GM18909 (cell line): Measurements from ENCODE around the gene NPTN.
A peak's percentile ranks its signal among the peaks of the same experiment; 100 is the strongest.
"Not testable (repeated sequence)": the region's sequence is repeated elsewhere in the genome, so short reads cannot be mapped to it uniquely, and the experiment has no call there.

ENCODE experiments used
- ATAC-seq: cut with Tn5 transposase; IDR thresholded peaks from one replicate; pipeline ENCODE4 v1.9.1; 2021; ENCODE audit warnings: mild to moderate bottlenecking; ENCODE audit not compliant: unreplicated experiment, poor library complexity

NPTN gene

DNA sequence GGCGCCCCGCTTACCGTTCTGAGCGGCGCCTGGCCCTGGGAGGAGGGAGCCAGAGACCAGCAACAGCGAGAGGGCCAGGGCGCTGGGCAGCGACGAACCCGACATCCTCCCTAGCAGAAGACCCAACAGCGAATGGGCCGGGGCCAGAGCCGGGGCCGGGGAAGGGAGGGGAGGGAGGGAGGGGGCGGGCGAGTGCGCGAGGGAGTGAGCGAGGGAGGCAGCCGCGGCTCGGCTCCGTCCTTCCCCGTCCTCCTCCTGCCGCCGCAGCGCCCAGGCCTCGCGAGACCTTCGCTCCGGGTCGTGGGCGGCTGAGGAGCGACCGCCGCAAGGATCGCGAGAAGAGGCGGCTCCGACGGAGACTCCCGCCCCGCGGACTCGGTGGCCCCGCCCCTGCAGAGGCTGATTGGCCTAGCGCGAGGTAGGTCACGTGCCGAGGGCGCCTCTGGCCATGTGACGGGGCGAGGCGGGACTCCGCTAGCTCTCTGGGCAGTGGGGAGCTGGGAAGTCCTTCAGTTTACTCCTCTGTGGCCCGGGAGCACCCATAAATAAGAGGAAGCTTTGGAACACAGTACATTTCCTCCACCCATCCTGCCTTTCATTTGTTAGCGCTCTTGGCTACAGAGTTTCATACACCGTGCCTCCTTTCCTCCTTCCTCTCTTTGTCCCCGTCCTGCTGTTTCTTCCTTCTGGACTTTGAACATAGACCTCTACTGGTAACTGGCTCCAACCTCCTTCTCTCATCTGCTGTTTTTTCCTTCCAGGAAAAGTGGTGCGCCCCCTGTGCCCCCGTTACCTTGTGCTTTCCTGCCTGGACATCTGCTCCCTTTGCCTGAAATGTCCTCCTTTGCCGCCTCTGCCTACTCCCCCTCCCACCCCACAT, at the start of gene NPTN:
NPTN (minus strand) TSS at position 279 of the 880 bp plus-strand sequence; CDS start at position 105, 174 bp downstream.
- peak; percentile 88 for ATAC-seq

DNA sequence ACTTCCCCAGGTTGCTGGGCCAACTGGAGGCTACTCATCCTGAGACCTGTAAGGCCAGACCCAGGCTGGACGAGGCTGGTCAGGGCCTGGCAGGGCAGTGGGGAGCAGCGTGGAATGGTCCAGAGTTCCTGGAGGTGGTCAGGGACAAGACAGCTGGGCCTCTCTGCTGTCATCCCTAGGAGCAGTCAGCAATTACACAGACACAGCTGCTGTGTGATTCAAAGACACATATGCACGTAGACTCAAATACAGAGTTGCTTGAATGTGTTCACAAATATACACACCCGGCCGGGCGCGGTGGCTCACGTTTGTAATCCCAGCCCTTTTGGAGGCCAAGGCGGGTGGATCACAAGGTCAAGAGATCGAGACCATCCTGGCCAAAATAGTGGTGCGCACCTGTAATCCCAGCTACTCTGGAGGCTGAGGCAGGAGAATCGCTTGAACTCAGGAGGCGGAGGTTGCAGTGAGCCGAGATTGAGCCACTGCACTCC, 49.5 kb upstream of the NPTN start:
- no peak for ATAC-seq

DNA sequence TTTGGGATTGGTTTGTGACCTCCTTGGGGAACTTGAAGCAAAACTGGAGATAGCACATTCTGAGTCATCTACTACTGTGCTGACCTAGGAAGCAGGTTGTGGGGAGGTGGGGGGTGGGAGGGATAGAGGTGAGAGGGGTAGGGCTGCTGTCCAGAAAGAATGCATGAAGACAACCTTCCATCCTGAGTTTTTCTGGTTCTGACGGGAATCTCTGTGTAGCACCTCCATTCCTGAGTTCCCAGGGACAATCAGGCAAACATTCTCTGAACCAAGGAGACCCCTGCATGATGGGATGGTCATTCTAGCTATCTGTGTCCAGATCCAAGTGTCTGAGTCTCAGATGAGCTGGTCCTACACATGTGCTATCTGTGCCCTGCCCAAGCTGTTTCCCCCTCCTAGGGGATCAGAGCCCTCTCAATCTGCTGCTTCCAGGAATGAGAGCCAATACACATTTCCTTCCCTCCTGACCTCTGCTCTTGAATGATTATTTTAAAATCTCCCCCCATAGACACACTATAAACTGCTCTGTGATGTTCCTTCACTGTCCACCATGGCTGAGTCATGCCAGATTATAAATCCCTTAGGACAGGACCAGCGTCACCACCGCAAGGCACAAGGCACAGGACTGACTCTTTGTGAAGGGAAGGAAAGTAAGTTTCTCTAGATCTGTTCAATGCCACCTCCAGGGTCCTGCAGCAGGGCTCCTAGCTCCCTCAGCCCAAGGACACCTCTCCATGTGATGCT, 48.8 kb upstream of the NPTN start:
- no peak for ATAC-seq

DNA sequence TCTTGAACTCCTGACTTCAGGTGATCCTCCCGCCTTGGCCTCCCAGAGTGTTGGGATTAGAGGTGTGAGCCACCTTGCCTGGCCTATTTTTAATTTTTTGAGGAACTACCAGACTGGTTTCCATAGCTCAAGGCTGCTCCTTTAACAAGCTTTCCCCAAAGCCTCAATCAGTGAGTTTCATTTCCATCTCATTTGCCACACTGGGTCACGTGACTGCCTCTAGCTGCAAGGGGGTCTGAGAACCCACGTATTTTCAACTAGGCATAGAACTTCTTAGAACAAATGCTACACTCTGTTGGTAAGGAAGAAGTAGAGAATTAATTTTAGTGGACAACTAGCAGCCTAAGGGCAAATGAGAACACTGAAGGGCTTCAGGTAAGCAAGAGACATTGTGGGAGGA, 47.9 kb upstream of the NPTN start:
- ATAC-seq: no peak

DNA sequence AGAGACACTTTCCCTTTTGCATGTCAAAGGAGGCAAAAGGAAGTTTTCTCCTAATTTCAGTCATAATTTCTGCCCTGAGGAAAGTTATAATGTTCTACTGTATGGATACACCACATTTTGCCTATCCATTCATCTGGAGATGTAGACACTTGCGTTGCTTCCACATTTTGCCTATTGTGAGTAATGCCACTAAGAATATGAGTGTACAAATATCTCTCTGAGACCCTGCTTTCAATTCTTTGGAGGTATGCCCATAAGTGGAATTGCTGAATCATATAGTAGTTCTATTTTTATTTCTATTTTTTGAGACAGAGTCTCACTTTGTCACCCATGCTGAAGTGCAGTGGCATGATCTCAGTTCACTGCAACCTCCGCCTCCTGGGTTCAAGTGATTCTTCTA, 47.4 kb upstream of the NPTN start:
- ATAC-seq: no peak

DNA sequence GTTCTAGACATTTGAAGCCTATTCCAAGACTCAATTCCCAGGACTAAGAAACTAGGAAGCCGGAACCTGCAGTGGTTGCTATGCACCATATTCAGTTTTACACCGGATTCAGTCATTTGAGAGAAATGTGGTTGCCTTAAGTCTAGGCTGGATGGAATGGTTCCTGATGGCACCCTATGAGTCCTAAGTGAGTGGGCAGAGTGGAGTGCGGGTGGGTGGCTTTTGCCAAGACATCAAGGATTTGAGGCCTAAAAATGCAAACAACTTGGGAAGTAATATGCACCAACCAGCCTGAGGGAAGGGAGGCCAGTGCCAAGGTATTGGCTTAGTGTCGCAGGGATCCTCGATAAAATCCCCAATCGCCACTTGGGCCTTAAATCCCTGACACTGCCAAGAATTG, 46.8 kb upstream of the NPTN start:
- ATAC-seq: no peak

DNA sequence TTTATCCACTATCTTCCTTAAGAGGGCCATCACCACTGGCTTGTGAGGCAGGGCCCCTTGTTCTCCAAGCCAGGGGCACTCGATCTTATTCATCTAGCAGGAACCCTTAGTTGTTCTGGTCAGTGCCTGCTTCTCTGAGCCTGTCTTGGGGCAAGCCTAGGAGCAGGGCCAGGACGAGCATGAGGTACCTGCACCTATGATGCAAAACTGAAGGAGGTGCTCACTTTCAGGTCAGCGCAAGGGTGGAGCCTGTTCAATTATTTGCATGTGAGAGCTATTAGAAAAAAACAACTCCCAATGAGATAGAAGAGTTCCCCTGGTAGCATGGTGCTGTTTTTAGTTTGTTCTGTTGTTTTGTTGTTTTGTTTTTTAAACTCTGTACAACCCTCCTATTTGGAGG, 46.0 kb upstream of the NPTN start:
- ATAC-seq: no peak

DNA sequence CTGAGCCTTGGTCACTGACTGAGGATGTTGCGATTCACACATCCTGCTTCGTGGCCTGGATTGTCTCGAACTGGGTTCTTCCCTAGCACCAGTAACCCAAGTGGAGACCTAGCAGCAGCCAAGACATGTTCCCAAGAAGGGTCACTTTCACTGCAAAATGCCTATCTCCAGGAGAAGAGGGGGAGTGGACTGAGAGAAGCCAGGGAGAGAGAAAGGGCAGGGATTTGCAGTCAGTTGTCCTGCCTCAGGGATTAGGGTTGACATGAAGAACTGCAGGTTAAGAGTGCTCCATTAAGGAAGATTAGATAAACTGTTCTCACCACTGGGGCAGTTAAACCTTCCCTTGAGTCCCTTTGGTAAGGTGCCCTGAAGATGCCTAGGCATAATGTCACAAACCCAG, 45.3 kb upstream of the NPTN start:
- ATAC-seq: no peak

DNA sequence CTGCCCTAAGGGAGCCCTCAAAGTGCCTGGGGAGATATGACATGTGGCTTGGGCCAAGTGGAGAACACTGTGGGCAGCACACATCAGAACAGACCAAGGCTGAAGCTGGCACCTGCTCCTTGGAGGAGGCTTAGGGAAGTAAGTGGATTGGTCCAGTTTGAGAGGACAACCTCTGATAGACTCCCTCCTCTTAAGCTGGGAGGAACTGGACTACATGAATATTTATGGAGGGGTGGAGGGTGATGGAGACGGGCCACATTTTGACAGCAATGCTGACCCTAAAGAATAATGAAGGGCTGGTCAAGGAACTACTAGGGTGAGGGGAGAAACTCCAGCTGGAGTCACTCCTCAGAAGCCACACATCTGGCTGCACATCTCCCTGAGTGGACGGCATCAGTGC, 44.5 kb upstream of the NPTN start:
- ATAC-seq: no peak

DNA sequence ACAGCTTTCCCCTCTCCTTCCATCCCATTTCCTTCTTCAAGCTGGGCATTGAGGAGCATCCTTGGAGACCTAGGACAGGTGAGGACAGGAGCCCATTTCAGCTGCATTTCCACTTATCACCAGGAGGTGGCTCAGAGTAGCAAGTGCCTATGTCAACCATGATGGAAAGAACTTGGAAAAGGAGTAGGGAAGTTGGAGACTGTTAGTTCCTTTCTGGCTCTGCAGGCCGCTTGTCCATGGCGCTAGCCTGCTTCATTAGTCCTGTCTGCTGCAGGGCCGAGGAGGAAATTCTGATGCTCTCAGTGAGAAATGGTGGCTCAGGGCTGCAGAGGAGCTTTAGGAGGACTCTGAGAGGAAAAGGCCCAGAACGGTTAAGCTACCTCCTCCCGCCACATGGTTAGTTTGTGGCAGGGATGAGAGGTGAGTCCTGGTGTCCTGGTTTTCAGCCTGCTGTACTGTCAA, 44.0 kb upstream of the NPTN start:
- ATAC-seq: no peak

DNA sequence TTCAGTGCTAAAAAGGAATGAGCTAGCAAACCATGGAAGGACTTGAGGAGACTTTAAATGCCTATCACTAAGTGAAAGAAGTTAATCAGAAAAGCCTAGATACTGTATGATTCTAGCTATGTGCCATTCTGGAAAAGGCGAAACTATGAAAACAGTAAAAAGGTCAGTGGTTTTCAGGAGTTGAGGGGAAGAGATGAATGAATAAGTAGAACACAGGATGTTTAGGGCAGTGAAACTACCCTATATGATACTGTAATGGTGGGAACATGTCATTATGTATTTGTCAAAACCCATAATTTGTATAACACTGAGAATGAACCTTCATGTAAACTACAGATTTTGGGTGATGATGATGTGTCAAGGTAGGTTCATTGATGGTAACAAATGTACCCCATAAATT, 41.4 kb upstream of the NPTN start:
- no peak for ATAC-seq

DNA sequence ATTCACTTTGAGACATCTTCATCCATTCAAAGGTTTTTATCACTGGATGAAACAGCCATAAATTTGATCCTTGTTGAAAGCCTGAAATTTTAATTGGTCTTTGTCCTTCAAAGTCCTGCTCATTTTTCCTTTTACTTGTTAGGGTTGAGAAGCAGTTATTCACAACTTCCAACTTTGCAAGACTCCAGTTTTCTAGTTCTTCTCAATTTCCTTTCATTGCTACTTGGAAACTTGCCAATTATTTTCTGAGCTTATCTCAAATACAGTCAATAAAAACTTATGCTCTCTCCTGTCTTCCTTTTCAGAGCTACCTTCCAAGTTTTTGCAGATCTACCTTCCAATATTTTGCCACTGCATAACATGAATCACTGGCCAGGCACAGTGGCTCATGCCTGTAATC, 27.3 kb upstream of the NPTN start:
- no peak for ATAC-seq

DNA sequence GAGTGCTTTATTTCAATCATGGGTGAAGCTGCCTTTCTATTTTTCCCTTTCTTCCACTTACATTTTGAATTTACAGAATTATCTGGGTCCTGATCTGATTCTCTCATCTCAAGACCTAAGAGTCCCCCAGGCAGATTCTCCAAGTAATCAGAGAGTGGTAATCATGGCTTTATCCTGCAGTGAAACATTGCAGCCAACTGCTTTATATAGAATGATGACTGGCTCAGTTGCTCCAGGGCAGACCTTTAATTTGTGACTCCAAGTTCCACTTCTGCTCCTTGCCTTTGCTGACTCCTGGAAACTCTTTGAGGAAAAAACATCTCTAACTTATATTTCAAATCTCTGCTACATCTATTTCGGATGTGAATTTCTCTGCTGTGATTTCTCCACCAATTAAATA, 25.5 kb upstream of the NPTN start:
- ATAC-seq: no peak

DNA sequence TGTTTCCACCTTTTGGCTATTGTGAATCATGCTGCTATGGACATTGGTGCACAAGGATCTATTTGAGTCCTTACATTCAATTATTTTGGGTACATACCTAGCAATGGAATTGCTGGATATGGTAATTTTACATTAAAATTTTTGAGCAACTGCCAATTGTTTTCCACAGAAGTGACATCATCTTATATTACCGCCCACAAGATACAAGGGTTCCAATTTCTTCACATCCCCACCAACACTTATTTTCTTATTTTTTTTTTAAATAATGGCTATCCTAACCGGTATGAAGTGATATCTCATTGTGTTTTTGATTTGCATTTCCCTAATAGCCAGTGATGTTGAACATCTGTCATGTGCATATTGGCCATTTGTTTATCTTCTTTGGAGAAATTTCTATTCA, 22.5 kb upstream of the NPTN start:
- ATAC-seq: no peak

DNA sequence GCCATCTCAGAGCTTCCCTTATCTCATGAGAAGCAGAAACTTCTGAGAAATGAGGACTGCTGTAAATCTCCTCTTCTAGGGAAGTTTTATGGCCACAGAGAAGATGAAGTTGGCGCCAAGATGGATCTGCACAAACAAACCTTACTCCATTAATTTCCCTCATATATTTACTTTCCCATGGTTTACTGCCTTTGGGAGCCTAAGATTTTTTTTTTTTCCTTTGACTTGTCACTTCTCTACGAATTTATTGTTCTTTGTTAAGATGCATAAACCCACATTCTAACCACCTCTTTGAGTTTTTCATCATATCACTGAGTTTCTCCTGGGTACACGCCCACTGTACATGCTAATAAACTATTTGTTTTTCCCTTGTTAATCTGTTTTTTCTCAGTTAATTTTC, 21.5 kb upstream of the NPTN start:
- ATAC-seq: no peak

DNA sequence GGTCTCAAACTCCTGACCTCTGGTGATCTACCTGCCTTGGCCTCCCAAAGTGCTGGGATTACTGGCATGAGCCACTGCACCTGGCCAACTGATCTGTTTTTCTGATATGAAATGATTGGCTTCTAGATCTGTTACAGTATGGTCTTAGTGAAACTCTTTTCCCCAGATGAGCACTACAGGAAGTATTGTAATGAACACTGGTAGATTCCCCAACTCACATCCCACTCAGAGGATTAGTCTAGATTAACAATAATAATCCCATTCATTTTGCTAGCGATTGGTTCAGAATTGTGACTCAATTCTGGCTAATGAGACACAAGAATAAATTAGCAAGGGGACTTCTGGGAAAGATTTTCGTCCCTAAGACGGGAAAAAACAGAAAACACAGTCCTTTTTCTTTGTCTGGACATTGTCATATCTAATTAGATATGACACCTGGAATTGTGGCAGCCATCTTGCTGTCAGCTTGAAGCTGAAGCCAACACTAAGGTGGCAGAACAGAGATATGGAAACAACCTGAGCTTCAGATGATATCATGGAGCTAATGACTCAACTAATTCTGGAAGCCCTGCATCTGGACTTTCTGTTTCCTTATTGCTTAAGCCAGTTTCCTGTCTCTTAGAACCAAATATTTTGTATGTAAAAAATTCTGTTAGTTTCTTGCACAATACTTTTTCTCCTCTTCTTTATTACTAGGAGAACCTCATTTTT, 17.4 kb upstream of the NPTN start:
- no peak for ATAC-seq

DNA sequence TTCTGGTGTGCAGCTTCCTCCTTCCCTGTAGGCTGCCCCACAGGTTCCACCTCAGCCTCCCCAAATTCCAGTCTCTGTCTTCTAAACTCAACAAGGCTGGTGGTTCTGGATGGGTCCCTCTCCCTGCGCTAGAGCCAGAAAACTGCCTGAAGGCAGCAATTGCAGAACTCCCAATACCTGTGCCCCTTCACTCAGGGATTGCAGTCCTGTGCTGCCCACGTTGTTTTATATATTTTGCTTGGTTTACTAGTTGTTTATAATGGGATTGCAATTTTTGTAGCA, 14.8 kb upstream of the NPTN start:
- ATAC-seq: no peak

DNA sequence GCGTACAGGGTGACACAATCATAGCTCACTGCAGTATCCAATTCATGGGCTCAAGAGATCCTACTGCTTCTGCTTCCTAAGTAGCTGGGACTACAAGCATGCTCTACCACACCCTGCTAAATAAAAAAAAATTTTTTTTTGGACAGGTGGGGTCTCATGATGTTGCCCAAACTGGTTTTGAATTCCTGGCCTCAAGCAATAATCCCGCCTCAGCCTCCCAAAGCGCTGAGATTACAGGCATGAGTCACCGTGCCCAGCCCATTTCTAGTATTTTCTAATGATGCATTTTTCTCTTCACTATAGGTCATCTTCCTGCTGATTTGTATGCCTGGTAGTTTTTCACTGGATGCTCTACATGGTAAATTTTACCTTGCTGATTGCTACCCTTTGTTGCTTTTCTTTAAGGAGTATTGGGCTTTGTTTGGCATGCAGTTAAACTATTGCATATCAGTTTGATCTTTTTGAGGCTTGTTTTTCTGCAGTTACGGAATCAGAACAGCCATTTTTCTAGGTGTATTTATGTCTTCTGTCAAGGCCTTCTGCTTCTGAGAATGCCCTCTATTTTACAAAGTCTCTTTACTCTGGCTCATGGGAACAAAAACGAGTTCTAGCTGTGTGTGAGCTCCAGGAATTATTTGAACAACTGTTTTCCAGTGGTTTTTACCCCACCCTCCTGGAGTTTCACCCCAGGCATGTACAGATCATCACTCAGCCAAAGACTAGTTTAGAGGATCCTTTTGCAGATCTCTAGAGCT, 14.2 kb upstream of the NPTN start:
- ATAC-seq: no peak

DNA sequence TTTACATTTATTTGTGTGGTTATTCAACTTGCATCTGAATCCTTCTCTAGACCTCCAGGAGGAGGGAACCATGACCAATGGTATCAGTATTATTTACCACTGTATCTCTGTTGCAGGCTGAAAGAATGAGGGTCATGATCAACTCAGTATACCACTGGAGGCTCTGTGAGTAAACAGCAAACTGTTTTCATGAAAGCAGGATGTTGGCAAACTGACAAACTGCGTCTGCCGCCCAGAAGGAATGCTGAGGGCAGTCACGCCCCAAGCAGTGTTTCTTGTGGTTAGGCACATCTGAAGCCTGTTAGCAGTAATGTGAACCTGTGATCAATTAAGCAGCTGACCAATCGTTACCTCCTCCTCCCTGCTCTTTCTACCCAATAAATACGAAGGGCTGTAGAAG, 6.3 kb upstream of the NPTN start:
- ATAC-seq: not testable (repeated sequence)

DNA sequence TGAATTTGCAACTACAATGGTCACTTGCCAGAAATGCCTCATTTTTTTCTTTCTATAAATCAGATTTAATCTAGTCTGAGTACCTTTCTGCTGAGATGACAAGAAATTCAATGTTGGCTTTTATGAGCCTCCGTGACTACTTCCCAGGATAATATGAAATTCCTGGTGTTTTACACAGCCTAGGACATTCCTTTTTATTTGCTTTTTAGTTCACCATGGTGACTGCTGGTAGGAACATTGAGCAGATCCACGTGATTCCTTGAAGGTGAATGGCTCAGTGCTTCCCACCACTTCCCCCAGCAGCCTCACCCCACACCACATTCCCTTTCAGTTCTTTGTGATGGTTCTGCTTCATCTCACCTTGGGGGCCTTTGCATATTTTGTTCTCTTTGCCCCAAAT, 4.3 kb upstream of the NPTN start:
- ATAC-seq: no peak
